Upper lobe of left lung (tissue), 4 donors: Measurements from ENCODE around the gene KLF18.

Source experiments
- CTCF ChIP-seq, 6 experiments: fragments of 450-650 bp in 4 of 6; fragments of 200-600 bp in 2 of 6; sonication (generic) in 2 of 6; IDR thresholded peaks; one replicate each; pipeline ENCODE4 v1.5.1; 2016 to 2019; ENCODE audit warnings: antibody characterized with exemption in 6 of 6
- EP300 ChIP-seq, 4 donors: sonication (generic); formaldehyde crosslinking; IDR thresholded peaks; one replicate each; pipeline ENCODE4 v1.5.1; 2017; ENCODE audit warnings: antibody characterized with exemption in 4 of 4, control low read depth in 2 of 4
- POLR2A ChIP-seq, 4 donors: fragments of 450-650 bp; IDR thresholded peaks; one replicate each; pipeline ENCODE4 v1.5.1; 2016 to 2017; ENCODE audit warnings: antibody characterized with exemption in 4 of 4, mild to moderate bottlenecking in 2 of 4
- POLR2AphosphoS5 ChIP-seq, 2 donors: sonication (generic); formaldehyde crosslinking; IDR thresholded peaks; one replicate each; pipeline ENCODE4 v1.5.1; 2017; ENCODE audit warnings: antibody characterized with exemption in 2 of 2

DNA sequence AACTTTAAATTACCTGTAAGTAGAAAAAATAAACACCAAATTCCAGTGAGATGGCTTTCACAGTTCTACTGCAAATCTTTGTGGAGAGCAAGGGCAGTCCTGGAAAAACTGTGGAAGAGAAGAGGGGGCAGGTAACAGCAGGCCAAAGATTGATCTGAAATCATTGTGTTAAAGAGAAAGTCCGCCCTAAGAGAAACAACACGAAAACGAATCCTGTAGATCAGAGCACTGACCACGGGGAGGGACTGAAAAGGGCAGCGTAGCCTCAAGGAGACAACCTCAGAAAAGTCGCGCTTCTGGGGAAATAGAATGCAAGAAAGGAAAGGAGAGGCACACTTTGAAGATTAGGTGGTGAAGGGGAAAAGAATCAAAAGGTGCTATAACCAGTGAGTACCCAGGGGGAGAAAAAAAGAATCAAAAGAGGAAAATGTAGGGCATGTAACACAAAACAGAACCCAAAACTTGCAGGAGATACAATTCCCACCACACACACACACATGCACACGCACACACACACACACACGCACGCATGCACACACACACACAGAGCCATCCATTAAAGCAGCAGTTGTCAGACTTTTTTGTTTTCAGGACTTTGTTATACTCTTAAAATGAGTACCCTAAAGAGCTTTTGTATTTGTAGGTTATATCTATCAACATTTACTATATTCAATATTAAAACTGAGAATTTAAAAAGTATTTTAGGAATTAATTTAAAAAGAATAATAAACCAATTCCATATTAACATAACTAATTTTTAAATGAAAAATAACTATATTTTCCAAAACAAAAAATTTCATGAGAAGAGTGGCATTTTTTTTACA lies 50.8 kb downstream of the KLF18 start:
- no peak for TF ChIP-seq POLR2AphosphoS5 (IDR thresholded peaks at IDR 0.05)
- TF ChIP-seq CTCF (IDR thresholded peaks at IDR 0.05) = no peak
- no peak for TF ChIP-seq POLR2A (IDR thresholded peaks at IDR 0.05)
- no peak for TF ChIP-seq EP300 (IDR thresholded peaks at IDR 0.05)
